ENCODE data around the gene HDGFL2. TPM values are rescaled to one million over a fixed set of nuclear protein-coding genes. Genes with fewer than 3 reads are reported as not detected.

The HDGFL2 gene
- total RNA-seq, 1 donor: 60.9 TPM

DNA sequence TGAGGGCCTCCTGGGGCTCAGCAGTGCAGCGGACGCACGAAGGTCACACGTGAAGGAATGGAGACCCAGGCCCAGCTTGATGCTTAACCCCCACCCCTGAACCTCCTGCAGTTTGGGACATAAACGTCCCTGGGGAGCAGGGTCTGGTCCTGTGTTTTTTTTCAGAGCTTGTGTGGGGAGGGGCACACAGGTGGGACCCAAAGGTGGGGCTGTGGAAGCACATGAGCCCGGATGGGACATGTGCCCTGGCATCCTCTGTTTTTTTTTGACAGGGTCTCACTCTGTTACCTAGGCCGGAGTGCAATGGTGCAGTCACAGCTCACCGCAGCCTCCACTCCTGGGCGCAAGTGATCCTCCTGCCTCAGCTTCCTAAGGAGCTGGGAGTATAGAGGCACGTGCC lies 35.0 kb upstream of the HDGFL2 start:
- H3K4me3 ChIP-seq (ENCODE audit: low read depth, low read length): no peak overlapping the region
- no peak for DNase-seq (ENCODE audit: low read depth)
- TF ChIP-seq, protein P1, sequence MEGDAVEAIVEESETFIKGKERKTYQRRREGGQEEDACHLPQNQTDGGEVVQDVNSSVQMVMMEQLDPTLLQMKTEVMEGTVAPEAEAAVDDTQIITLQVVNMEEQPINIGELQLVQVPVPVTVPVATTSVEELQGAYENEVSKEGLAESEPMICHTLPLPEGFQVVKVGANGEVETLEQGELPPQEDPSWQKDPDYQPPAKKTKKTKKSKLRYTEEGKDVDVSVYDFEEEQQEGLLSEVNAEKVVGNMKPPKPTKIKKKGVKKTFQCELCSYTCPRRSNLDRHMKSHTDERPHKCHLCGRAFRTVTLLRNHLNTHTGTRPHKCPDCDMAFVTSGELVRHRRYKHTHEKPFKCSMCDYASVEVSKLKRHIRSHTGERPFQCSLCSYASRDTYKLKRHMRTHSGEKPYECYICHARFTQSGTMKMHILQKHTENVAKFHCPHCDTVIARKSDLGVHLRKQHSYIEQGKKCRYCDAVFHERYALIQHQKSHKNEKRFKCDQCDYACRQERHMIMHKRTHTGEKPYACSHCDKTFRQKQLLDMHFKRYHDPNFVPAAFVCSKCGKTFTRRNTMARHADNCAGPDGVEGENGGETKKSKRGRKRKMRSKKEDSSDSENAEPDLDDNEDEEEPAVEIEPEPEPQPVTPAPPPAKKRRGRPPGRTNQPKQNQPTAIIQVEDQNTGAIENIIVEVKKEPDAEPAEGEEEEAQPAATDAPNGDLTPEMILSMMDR (IDR thresholded peaks at IDR 0.05; ENCODE audit: insufficient read depth, low read depth, low read length): no peak

DNA sequence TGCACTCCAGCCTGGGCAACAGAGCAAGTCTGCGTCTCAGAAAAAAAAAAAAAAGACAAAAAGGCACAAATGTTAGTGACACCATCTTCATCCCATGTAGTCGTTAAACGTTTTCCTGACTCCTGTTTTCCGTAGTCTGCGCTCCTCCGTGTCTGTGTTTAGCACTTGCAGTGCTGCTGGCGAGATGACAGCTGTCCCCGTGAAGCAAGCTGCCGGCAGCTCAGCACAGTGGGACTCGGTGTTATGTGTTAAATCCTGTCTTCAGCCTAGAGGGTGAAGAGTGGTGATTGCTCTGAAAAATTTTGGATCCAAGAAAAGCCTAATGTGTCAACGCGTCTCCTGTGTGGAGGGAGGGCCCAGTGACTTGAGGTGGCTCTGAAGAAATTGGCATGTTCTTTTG lies 32.9 kb upstream of the HDGFL2 start:
- TF ChIP-seq, protein P1 (IDR thresholded peaks at IDR 0.05; ENCODE audit: insufficient read depth, low read depth, low read length): no peak
- no peak for DNase-seq (ENCODE audit: low read depth)
- no peak overlapping the region for H3K4me3 ChIP-seq (ENCODE audit: low read depth, low read length)

GRCh38 chr19:4441994-4442818 lies 29.9 kb upstream of the HDGFL2 start:
- no peak overlapping the region for H3K4me3 ChIP-seq (ENCODE audit: low read depth, low read length)
- TF ChIP-seq, protein P1 (IDR thresholded peaks at IDR 0.05; ENCODE audit: insufficient read depth, low read depth, low read length): no peak
- DNase-seq (ENCODE audit: low read depth): no peak

DNA sequence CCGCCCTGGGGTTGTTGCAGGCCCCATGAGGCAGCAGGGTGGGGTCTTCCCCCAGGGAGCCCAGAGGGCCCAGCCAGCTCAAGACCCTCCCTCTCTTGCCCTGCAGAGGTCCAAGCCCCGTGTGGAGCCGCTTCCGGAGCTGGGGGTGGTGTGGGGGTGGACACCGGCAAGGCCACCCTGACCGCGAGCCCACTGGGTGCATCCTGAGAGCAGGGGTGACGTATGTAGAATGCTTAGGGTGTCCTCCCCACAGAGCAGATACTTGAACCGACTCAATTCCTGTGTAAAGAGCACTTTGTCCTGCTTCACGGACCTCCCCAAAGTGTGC lies 29.3 kb upstream of the HDGFL2 start:
- no peak overlapping the region for H3K4me3 ChIP-seq (ENCODE audit: low read depth, low read length)
- TF ChIP-seq, protein P1 (IDR thresholded peaks at IDR 0.05; ENCODE audit: insufficient read depth, low read depth, low read length): no peak
- no peak for DNase-seq (ENCODE audit: low read depth)

GRCh38 chr19:4443188-4443587 lies 28.9 kb upstream of the HDGFL2 start:
- H3K4me3 ChIP-seq (ENCODE audit: low read depth, low read length): no peak overlapping the region
- no peak for DNase-seq (ENCODE audit: low read depth)
- TF ChIP-seq, protein P1 (IDR thresholded peaks at IDR 0.05; ENCODE audit: insufficient read depth, low read depth, low read length): no peak

- TF ChIP-seq, protein P1 (IDR thresholded peaks at IDR 0.05; ENCODE audit: insufficient read depth, low read depth, low read length): no peak
- H3K4me3 ChIP-seq (ENCODE audit: low read depth, low read length): no peak overlapping the region
- DNase-seq (ENCODE audit: low read depth): no peak
These were observed 27.9 kb upstream of the HDGFL2 start for GRCh38 chr19:4443966-4444764.

All from fibroblast of villous mesenchyme (primary cell).